ENCODE results near the gene ZBTB5.

- no peak for TF ChIP-seq FOXA1 (IDR thresholded peaks at IDR 0.05)
- no peak for TF ChIP-seq ARNT (IDR thresholded peaks at IDR 0.05)
- no peak for TF ChIP-seq ELF4 (IDR thresholded peaks at IDR 0.05)
- no peak for TF ChIP-seq LEF1 (IDR thresholded peaks at IDR 0.05; ENCODE audit: borderline replicate concordance)
- TF ChIP-seq FOXK2 (IDR thresholded peaks at IDR 0.05) = no peak
- no peak for TF ChIP-seq SUZ12 (IDR thresholded peaks at IDR 0.05)
- TF ChIP-seq HDGF (IDR thresholded peaks at IDR 0.05; ENCODE audit: borderline replicate concordance) = no peak
- TF ChIP-seq TARDBP (IDR thresholded peaks at IDR 0.05) = no peak
- no peak for TF ChIP-seq SP1 (IDR thresholded peaks at IDR 0.05)
These were observed 51.9 kb downstream of the ZBTB5 start for GRCh38 chr9:37413311-37413710.
